Colon (tissue), 2 donors: ENCODE results near the gene NPIPB2.

Experiments
- FAIRE-seq: peaks from 2 replicates; lab custom pipeline; 2012; peaks lifted over from hg19 to GRCh38; lab: Jason Lieb, UNC
- donor health status: control.
- donor health status: control.

NPIPB2 gene

GRCh38 chr16:11896486-11897176 lies 45.2 kb downstream of the NPIPB2 start:
- no peak for FAIRE-seq

DNA sequence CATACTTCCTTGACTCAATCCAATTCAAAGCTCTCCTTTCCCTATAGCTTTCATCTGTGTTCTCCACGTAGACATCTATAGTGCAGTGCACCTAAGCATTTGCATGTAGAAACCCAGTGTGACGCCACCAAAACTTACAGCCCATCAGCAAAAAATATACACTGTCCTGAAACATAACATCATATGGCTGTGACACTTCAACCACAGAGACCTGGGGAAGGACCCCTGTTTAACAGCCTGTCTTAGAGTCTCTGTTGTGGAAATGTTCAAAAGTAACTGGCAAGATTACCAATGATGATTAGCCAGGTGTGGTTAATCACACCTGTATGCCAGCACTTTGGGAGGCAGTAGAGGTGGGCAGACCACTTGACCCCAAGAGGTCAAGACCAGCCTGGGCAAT lies 48.3 kb downstream of the NPIPB2 start:
- no peak for FAIRE-seq

DNA sequence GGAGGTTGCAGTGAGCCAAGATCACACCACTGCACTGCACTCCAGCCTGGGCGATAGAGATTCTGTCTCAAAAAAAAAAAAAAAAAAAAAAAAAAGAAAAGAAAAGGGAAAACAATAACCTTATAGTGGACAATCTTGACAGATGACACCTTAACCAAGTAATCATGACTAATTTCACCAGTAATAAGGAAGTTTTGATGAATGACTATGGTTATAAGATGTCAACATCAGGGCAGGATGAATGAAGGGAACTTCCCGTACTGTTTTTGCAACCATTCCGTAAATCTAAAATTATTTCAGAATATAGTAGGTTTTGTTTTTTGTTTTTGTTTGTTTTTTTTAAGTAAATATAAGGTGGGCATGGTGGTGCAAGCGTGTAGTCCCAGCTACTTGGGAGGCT lies 49.1 kb downstream of the NPIPB2 start:
- no peak for FAIRE-seq

DNA sequence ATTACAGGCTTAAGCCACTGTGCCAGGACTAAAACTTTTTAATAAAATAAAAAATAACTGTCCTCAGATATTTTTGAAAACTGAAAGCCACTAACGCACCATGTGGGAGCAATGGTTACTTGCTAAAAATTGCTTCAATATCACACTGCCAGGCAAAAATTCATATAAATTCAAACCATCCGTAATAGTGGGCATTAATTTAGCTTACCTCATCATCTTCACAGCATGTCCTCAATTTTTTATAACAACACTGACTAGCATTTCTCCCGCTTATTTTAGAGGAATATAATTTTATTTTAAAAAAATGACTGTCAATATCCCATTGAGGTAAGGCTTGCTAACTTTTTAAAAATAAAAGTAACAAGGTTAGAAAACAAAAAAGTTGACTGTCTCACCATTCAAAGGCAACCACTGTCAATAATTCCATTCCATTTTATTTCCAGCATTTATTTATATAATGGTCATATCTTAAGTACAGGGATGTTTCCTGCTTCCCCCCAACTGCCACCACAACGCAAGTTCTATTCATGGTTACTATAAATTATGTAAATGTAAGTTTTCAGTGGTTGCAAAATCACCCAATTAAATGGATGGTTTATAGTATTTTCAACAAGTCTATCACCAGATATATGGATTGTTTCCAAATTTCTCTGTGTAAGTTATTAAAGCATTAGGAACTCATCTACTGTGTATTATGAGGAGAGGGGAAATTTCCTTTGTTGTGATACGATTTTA lies 51.4 kb downstream of the NPIPB2 start:
- no peak for FAIRE-seq

DNA sequence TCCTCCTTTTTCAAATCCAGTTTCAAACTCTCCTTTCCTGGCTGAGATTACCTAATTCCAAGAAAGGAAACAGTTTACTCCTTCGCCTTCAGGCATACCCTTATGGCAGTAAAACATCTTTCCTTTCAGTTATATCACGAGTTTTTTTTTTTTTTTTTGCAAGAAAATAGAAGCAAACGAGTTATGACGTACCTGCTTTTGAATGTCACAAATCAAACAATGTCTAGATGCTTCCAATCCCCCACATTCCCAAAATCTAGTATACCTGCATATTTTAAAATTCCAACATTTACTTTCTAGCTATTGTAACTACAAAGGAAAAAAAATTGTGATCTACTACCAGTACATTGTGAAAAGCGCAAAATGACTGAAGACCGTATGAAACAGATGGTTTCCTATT lies 55.0 kb downstream of the NPIPB2 start:
- no peak for FAIRE-seq

GRCh38 chr16:11884035-11884434 lies 57.8 kb downstream of the NPIPB2 start:
- FAIRE-seq: no peak

DNA sequence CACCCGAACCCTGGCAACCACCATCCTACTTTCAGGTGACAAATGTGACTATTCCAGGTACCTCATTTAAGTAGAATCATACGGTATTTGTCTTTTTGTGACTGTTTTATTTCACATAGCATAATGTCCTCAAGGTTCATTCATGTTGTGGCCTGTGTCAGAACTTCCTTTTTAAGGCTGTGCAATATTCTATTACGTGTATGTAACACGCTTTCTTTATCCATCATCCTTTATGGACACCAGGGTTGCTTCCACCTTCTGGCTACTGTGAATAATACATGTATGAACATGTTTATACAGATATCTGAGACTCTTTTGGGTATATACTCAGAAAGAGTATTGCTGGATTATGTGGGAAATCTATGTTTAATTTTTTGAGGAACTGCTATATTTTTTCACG lies 61.8 kb downstream of the NPIPB2 start:
- FAIRE-seq: no peak

DNA sequence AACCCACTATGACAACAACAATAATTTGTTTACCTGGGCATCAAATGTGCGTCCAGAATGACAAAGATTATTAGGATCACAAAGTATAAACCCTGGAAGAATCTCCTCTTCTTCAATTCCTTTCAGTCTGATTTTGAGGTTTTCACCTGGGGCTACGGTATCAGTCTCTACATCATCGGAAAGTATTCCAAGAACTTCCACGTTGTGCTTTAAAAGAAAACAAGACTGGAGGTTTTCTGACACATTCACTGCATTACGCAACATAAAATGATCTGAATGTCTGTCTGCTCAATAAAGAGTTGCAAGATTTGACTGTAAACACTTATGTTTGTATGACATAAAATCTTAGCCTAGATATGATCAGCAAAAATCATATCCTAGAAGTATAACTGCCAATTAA lies 64.5 kb downstream of the NPIPB2 start:
- no peak for FAIRE-seq
